Osteocyte (in vitro differentiated cells): ENCODE data around the gene VAMP2. TPM values are rescaled to one million over a fixed set of nuclear protein-coding genes. Genes with fewer than 3 reads are reported as not detected.
"Not testable (repeated sequence)": the region's sequence is repeated elsewhere in the genome, so short reads cannot be mapped to it uniquely, and the experiment has no call there.

ENCODE experiments used
- DNase-seq: peaks from one replicate; pipeline ENCODE4 v3.0.0; 2021; ENCODE audit warnings: mixed read lengths; ENCODE audit not compliant: unreplicated experiment; ENCODE audit errors: extremely low spot score
- H3K27ac Mint-ChIP-seq: one replicate; pipeline ENCODE4 v1.8.0; 2021; ENCODE audit warnings: mild to moderate bottlenecking, mixed read lengths; ENCODE audit not compliant: unreplicated experiment
- H3K27me3 Mint-ChIP-seq: one replicate; pipeline ENCODE4 v1.8.0; 2021; ENCODE audit warnings: mixed read lengths; ENCODE audit not compliant: unreplicated experiment
- H3K36me3 Mint-ChIP-seq: one replicate; pipeline ENCODE4 v1.8.0; 2021; ENCODE audit warnings: mixed read lengths; ENCODE audit not compliant: unreplicated experiment
- H3K4me1 Mint-ChIP-seq: one replicate; pipeline ENCODE4 v1.8.0; 2021; ENCODE audit warnings: mixed read lengths; ENCODE audit not compliant: unreplicated experiment
- H3K4me3 Mint-ChIP-seq: one replicate; pipeline ENCODE4 v1.8.0; 2021; ENCODE audit warnings: mild to moderate bottlenecking, moderate library complexity, mixed read lengths; ENCODE audit not compliant: unreplicated experiment
- H3K9me3 Mint-ChIP-seq: one replicate; pipeline ENCODE4 v1.8.0; 2021; ENCODE audit warnings: mixed read lengths; ENCODE audit not compliant: unreplicated experiment
- CTCF ChIP-seq: fragments of 200-600 bp; sonication (generic); IDR thresholded peaks from 2 replicates; pipeline ENCODE4 v1.5.0; 2021; ENCODE audit warnings: antibody characterized with exemption, mild to moderate bottlenecking, moderate library complexity
- total RNA-seq: library from RNA; stranded (reverse); gene quantifications from 2 replicates; pipeline ENCODE4 v1.2.1, GENCODE V29; 2021

The VAMP2 gene
- total RNA-seq, 1 donor from 2014 or later = 70.0 TPM

DNA sequence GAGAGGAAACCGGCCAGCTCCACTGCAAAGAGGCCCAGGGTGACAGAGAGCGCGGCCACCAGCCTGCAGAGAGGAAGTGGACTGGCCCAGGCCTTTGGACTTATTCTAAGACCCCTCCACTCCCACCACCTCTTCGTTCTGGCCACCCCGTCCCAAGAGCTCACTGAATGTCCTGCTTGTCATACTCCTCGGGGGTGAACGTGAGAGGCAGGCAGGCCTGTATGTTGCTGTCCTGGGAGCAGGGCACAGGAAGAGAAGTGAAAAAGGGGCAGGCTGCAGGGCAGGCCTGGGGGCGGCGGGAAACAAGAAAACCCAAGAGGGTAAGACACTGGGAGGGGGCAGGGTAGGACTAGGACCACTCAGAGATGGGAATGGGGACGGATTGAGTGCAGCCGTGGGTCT lies 13.0 kb upstream of the VAMP2 start:
- no peak for DNase-seq
- H3K36me3 Mint-ChIP-seq = no peaks in the 10 kb centered on the region
- H3K9me3 Mint-ChIP-seq = no peaks in the 10 kb centered on the region
- H3K27ac Mint-ChIP-seq = peak overlapping the region; percentile 97
- H3K4me1 Mint-ChIP-seq = peaks cover 41% of the 10 kb centered on the region
- TF ChIP-seq CTCF = no peak
- no peaks in the 10 kb centered on the region for H3K27me3 Mint-ChIP-seq
- peak overlapping the region; percentile 92 for H3K4me3 Mint-ChIP-seq

DNA sequence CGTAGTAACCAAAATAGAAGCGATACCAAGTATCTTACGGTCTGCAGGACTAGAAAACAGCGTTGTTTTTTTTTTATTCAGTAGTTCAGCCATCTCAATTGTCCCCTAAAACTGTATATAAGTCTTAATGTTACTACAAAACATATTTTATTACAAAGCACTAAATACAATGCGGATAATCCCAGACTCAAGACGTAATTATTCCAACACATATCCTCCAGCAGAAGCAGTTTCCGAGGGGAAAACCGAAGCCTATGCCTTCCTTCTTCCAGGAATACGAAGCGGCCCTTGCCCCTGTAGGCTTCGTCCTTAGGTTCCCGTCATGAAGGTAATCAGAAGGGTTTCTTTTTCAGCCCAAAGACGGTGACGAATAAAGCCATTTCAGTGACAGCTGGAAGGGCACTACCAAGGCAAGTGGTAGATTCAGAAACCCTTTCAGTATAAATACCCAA lies 11.1 kb upstream of the VAMP2 start:
- no peaks in the 10 kb centered on the region for H3K27me3 Mint-ChIP-seq
- TF ChIP-seq CTCF = no peak
- H3K4me1 Mint-ChIP-seq = peaks cover 41% of the 10 kb centered on the region
- no peaks in the 10 kb centered on the region for H3K36me3 Mint-ChIP-seq
- no peak for DNase-seq
- peak overlapping the region; percentile 100 for H3K27ac Mint-ChIP-seq
- H3K9me3 Mint-ChIP-seq = no peaks in the 10 kb centered on the region
- H3K4me3 Mint-ChIP-seq = peak overlapping the region; percentile 85

- H3K27me3 Mint-ChIP-seq = no peaks in the 10 kb centered on the region
- no peak for DNase-seq
- no peak for TF ChIP-seq CTCF
- peak overlapping the region; percentile 85 for H3K4me3 Mint-ChIP-seq
- peak overlapping the region; percentile 100 for H3K27ac Mint-ChIP-seq
- no peaks in the 10 kb centered on the region for H3K36me3 Mint-ChIP-seq
- no peaks in the 10 kb centered on the region for H3K9me3 Mint-ChIP-seq
- H3K4me1 Mint-ChIP-seq = peaks cover 41% of the 10 kb centered on the region
Measured at GRCh38 chr17:8173056-8173870, 10.5 kb upstream of the VAMP2 start.

GRCh38 chr17:8170186-8170585 lies 7.4 kb upstream of the VAMP2 start:
- not testable (repeated sequence) for H3K9me3 Mint-ChIP-seq, H3K27me3 Mint-ChIP-seq, H3K36me3 Mint-ChIP-seq, DNase-seq, H3K27ac Mint-ChIP-seq, H3K4me3 Mint-ChIP-seq
- H3K4me1 Mint-ChIP-seq = peaks cover 21% of the 10 kb centered on the region

DNA sequence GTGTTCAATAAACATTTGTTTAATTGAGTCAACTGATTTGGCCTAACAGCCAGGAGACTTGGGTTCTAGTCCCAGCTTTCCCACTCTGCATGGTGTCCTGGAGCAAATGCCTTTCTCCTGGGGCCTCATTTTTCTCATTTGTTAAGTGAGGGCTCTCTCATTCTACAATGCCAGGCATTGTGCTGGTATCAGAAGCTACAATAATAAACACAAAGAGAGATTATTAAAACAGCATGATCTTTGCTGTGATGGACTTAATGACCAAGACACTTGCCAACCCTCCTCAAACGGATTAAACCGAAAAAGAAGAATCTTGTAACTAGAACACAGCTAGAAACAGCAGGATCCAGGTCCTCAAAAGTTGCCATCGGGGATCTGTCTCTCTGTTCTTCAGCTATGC lies 4.8 kb upstream of the VAMP2 start:
- Mint-ChIP-seq H3K27me3 (no peaks in the 10 kb centered on the region), H3K27ac (no peak overlapping the region), H3K4me1 (peaks cover 23% of the 10 kb centered on the region), H3K4me3 (no peak overlapping the region), H3K36me3 (no peaks in the 10 kb centered on the region), H3K9me3 (no peaks in the 10 kb centered on the region)
- TF ChIP-seq CTCF = no peak
- no peak for DNase-seq
